WTC11 (cell line): ENCODE measurements around the gene IFNA17.

Source experiments
- NFYB ChIP-seq: sonication (generic); formaldehyde crosslinking; conservative IDR thresholded peaks from 2 replicates; pipeline ENCODE4 v1.8.0; 2022; ENCODE audit warnings: low read depth, missing genetic modification reagents
- ZNF138 ChIP-seq: sonication (generic); formaldehyde crosslinking; conservative IDR thresholded peaks from 2 replicates; pipeline ENCODE4 v1.8.1; 2022; ENCODE audit warnings: mild to moderate bottlenecking, moderate library complexity, missing genetic modification reagents
- TF ChIP-seq, protein P1 (sequence below): sonication (generic); formaldehyde crosslinking; conservative IDR thresholded peaks from 2 replicates; pipeline ENCODE4 v1.8.1; 2022; ENCODE audit warnings: mild to moderate bottlenecking, missing genetic modification reagents
- TF ChIP-seq, protein P2 (sequence below): fragments of 200-600 bp; IDR thresholded peaks from 2 replicates; pipeline ENCODE4 v1.8.0; 2022; ENCODE audit warnings: antibody characterized with exemption

DNA sequence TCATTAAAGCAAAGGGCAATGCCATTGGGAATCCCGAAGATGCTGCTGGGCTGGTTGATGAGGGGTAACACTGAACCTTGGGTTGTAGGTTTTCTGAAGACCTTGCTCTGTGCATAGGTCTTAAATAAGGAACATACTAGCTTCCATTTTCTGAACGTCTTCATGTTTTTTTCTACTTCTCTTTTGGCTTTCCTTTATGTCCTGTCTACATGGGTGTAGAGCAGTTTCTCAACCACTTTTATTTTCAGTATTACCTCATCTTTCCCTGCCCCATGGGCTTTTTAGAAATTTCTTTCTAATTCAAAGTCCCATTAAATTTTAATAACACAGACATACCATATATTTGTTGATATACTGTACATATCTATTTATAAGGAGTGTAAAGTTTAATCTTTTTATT is 11.9 kb upstream of the IFNA17 start, which contains the start of gene IFNA14:
- TF ChIP-seq NFYB (no peak), ZNF138 (CRISPR knock-in tag) (no peak)
- TF ChIP-seq, protein P1, sequence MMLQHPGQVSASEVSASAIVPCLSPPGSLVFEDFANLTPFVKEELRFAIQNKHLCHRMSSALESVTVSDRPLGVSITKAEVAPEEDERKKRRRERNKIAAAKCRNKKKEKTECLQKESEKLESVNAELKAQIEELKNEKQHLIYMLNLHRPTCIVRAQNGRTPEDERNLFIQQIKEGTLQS (CRISPR knock-in tag): no peak
- TF ChIP-seq, protein P2, sequence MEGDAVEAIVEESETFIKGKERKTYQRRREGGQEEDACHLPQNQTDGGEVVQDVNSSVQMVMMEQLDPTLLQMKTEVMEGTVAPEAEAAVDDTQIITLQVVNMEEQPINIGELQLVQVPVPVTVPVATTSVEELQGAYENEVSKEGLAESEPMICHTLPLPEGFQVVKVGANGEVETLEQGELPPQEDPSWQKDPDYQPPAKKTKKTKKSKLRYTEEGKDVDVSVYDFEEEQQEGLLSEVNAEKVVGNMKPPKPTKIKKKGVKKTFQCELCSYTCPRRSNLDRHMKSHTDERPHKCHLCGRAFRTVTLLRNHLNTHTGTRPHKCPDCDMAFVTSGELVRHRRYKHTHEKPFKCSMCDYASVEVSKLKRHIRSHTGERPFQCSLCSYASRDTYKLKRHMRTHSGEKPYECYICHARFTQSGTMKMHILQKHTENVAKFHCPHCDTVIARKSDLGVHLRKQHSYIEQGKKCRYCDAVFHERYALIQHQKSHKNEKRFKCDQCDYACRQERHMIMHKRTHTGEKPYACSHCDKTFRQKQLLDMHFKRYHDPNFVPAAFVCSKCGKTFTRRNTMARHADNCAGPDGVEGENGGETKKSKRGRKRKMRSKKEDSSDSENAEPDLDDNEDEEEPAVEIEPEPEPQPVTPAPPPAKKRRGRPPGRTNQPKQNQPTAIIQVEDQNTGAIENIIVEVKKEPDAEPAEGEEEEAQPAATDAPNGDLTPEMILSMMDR: no peak
